NT2/D1 (cell line): ENCODE results near the gene PDE4B.

Source experiments
- SUZ12 ChIP-seq: IDR thresholded peaks from 2 replicates; pipeline ENCODE4 v1.6.1; 2011; ENCODE audit not compliant: insufficient read length, insufficient read depth; ENCODE audit errors: extremely low read depth
- ZNF274 ChIP-seq: IDR thresholded peaks from 2 replicates; pipeline ENCODE4 v1.6.1; 2011; ENCODE audit warnings: mild to moderate bottlenecking, low read depth, low read length

DNA sequence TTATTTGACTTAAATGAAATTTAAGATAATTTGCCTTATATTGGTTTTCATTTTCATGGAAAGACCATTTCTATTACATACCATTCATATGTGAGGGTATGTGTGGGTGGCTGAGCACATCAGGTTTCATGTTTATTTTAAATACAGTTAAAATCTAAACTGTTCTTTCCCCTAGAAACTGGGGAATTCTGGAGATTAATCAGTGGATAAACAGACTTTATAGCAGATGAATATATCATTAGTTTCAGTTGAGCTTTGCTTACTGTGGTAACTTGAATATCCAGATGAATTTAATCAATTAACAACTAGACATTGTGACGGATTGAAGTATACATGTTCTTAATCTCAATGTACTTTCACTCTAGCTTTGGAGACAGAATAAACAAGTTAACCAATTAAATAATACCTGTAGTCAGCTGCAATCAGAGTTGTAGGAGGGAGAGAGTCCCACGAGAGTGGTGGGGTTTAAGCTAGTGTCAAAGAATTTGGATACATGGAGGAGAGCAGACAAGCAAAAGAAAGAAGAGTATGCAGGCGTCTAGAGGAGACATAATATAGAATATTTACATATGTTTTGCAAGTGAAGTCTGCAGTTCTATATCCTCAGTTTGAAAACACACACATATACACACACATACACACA is 97.6 kb downstream of the PDE4B start:
- no peak for TF ChIP-seq SUZ12
- no peak for TF ChIP-seq ZNF274
